NB4 (cell line): ENCODE results near the gene CCDC78.

Source experiments
- CTCF ChIP-seq: IDR thresholded peaks from one replicate; pipeline ENCODE4 v1.5.1; 2012; ENCODE audit warnings: low read depth, low read length
- MYC ChIP-seq: IDR thresholded peaks from 2 replicates; pipeline ENCODE4 v1.6.1; 2011; ENCODE audit warnings: low read depth, low read length
- POLR2A ChIP-seq: IDR thresholded peaks from 2 replicates; pipeline ENCODE4 v1.6.1; 2011; ENCODE audit warnings: mild to moderate bottlenecking; ENCODE audit not compliant: insufficient read length; ENCODE audit errors: extremely low read depth
- TF ChIP-seq, protein P1 (sequence below): IDR thresholded peaks from 2 replicates; pipeline ENCODE4 v1.6.1; 2011; ENCODE audit warnings: low read depth, low read length

GRCh38 chr16:677316-678190 lies 48.7 kb downstream of the CCDC78 start:
- no peak for TF ChIP-seq CTCF
- no peak for TF ChIP-seq MYC
- TF ChIP-seq POLR2A = no peak
- TF ChIP-seq, protein P1, sequence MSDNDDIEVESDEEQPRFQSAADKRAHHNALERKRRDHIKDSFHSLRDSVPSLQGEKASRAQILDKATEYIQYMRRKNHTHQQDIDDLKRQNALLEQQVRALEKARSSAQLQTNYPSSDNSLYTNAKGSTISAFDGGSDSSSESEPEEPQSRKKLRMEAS = no peak
